Suprapubic skin (tissue), 4 donors: Measurements from ENCODE around the gene AP3D1.
"Not testable (repeated sequence)": the region's sequence is repeated elsewhere in the genome, so short reads cannot be mapped to it uniquely, and the experiment has no call there.

ENCODE experiments used
- CTCF ChIP-seq, 2 donors: fragments of 200-600 bp in 1 of 2; fragments of 450-650 bp in 1 of 2; sonication (generic) in 1 of 2; IDR thresholded peaks; one replicate each; pipeline ENCODE4 v1.5.1; 2016 to 2019; ENCODE audit warnings: antibody characterized with exemption in 2 of 2, mild to moderate bottlenecking in 1 of 2, moderate library complexity in 1 of 2
- POLR2A ChIP-seq, 2 donors: fragments of 450-650 bp; IDR thresholded peaks; one replicate each; pipeline ENCODE4 v1.6.1; 2017; ENCODE audit warnings: antibody characterized with exemption in 2 of 2, mild to moderate bottlenecking in 2 of 2, moderate library complexity in 2 of 2
- POLR2AphosphoS5 ChIP-seq, 3 donors: sonication (generic); formaldehyde crosslinking; IDR thresholded peaks; one replicate each; pipeline ENCODE4 v1.6.1; 2017; ENCODE audit warnings: antibody characterized with exemption in 3 of 3

- not testable (repeated sequence) for TF ChIP-seq POLR2A, CTCF, POLR2AphosphoS5 (IDR thresholded peaks at IDR 0.05)
Observed at GRCh38 chr19:2091926-2092525, 59.3 kb downstream of the AP3D1 start.
